ENCODE results near the gene NTRK3.

NTRK3 gene

DNA sequence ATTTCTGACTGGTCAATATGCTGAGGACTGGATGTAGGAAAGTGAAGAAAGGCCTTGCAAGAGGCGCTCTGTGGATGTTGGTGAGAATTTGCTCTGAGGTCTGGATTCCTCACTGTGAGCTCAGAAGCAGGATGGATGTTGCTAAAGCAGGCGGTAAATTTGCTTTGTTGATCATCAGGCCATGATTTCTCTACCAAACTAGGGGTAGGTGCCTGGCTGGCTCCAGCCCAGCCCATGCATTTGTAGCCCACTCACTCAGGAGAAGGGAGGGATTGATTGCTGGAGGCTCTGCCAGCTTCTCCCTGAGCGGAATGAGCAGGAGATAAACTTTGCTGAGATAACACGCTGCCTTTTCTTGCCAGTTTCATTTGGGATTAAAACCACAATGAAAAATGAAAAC, 44.3 kb upstream of the NTRK3 start:
- Histone ChIP-seq H3K27ac (ENCODE audit: low read depth, low read length) (no peak overlapping the region), H4K8ac (ENCODE audit: low read depth, low read length) (no peak overlapping the region), H4K12ac (ENCODE audit: low read depth, low read length) (no peak overlapping the region), H3K23ac (ENCODE audit: low read length) (no peak overlapping the region), H2BK5ac (ENCODE audit: low read depth, low read length, poor library complexity) (no peak overlapping the region), H3K79me1 (ENCODE audit: low read length) (no peaks in the 10 kb centered on the region), H2AFZ (ENCODE audit: insufficient read depth, low read length, poor library complexity) (no peak overlapping the region), H3K27me3 (ENCODE audit: insufficient read depth, low read length) (no peaks in the 10 kb centered on the region), H3K4me2 (ENCODE audit: low read length) (no peak overlapping the region), H2AK5ac (ENCODE audit: low read length) (no peak overlapping the region), H3K18ac (ENCODE audit: low read length) (no peak overlapping the region), H3K4me1 (ENCODE audit: control insufficient read depth in 1 of 2, insufficient read depth in 2 of 2, low read length in 2 of 2) (peaks cover 0 to 5% of the 10 kb centered on the region in 2 experiments), H2BK12ac (ENCODE audit: low read length) (no peak overlapping the region), H3K36me3 (ENCODE audit: control insufficient read depth in 1 of 2, insufficient read depth in 2 of 2, low read length in 2 of 2) (no peaks in the 10 kb centered on the region), H3K14ac (ENCODE audit: low read length) (no peak overlapping the region), H3K4ac (ENCODE audit: low read depth, low read length) (no peak overlapping the region), H4K91ac (ENCODE audit: low read depth, low read length) (no peak overlapping the region), H2BK120ac (ENCODE audit: insufficient read depth, low read length, poor library complexity) (no peak overlapping the region), H3K4me3 (ENCODE audit: low read depth, low read length) (no peak overlapping the region), H3K9me3 (ENCODE audit: insufficient read depth, low read depth, low read length) (peaks cover 2% of the 10 kb centered on the region), H3K79me2 (ENCODE audit: control insufficient read depth, insufficient read depth, low read length, poor library complexity) (no peaks in the 10 kb centered on the region), H3K9ac (ENCODE audit: low read length) (no peak overlapping the region)
- no CpG with 5 or more reads among the region's 4 CpGs for WGBS (ENCODE audit: extremely low coverage, insufficient coverage, insufficient read length)
- no peak for DNase-seq

DNA sequence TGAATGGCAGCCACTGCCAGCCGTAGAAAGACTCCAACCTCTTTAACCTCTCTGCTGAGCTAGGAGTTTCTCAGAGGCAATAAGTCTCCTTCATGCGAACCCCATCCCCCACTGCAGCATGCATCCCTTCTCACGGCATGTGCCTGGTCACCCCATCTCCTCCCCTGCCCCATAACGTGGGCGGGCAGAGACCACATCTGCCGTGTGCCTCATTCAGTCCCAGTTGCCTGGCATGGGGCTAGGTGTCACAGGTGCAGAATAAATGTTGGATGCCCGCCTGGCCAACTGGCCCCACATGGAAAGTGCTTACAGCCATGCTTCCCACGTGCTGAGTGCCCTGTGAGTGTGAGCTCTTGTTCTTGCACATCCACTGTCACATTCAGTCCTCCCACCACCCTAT, 43.5 kb upstream of the NTRK3 start:
- Histone ChIP-seq H3K27ac (ENCODE audit: low read depth, low read length) (no peak overlapping the region), H3K4ac (ENCODE audit: low read depth, low read length) (no peak overlapping the region), H4K12ac (ENCODE audit: low read depth, low read length) (no peak overlapping the region), H3K18ac (ENCODE audit: low read length) (no peak overlapping the region), H3K79me1 (ENCODE audit: low read length) (no peaks in the 10 kb centered on the region), H3K9ac (ENCODE audit: low read length) (no peak overlapping the region), H3K79me2 (ENCODE audit: control insufficient read depth, insufficient read depth, low read length, poor library complexity) (no peaks in the 10 kb centered on the region), H3K9me3 (ENCODE audit: insufficient read depth, low read depth, low read length) (peaks cover 2% of the 10 kb centered on the region), H3K27me3 (ENCODE audit: insufficient read depth, low read length) (no peaks in the 10 kb centered on the region), H2BK120ac (ENCODE audit: insufficient read depth, low read length, poor library complexity) (no peak overlapping the region), H2AK5ac (ENCODE audit: low read length) (no peak overlapping the region), H3K4me3 (ENCODE audit: low read depth, low read length) (no peak overlapping the region), H3K36me3 (ENCODE audit: control insufficient read depth in 1 of 2, insufficient read depth in 2 of 2, low read length in 2 of 2) (no peaks in the 10 kb centered on the region), H2BK12ac (ENCODE audit: low read length) (no peak overlapping the region), H4K91ac (ENCODE audit: low read depth, low read length) (no peak overlapping the region), H2BK5ac (ENCODE audit: low read depth, low read length, poor library complexity) (no peak overlapping the region), H3K14ac (ENCODE audit: low read length) (no peak overlapping the region), H3K4me1 (ENCODE audit: control insufficient read depth in 1 of 2, insufficient read depth in 2 of 2, low read length in 2 of 2) (peaks cover 0 to 5% of the 10 kb centered on the region in 2 experiments), H4K8ac (ENCODE audit: low read depth, low read length) (no peak overlapping the region), H3K4me2 (ENCODE audit: low read length) (no peak overlapping the region), H3K23ac (ENCODE audit: low read length) (no peak overlapping the region), H2AFZ (ENCODE audit: insufficient read depth, low read length, poor library complexity) (no peak overlapping the region)
- DNase-seq = no peak
- no CpG with 5 or more reads among the region's 8 CpGs for WGBS (ENCODE audit: extremely low coverage, insufficient coverage, insufficient read length)

DNA sequence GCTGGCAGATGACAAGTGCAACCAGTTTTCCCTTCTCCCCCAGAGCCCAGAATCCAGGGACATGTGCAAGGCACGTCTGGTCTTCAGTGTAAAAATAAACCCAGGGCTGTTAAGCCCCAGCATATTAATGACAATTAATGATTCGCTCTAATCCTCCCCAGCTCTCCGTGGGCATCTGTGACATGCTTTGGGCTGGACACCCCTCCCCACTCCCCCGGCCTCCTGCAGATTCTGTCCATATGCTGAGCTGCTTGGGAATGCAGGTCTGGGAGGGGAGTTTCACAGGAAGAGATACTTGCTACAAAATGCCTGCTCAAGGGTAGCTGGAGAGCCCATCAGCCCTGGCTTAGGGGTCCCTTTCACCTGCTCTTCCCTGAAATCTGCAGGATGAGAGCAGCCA, 43.0 kb upstream of the NTRK3 start:
- DNase-seq = no peak
- no peak overlapping the region for H3K23ac ChIP-seq (ENCODE audit: low read length)
- H3K4ac ChIP-seq (ENCODE audit: low read depth, low read length) = no peak overlapping the region
- no peak overlapping the region for H2AK5ac ChIP-seq (ENCODE audit: low read length)
- H3K79me2 ChIP-seq (ENCODE audit: control insufficient read depth, insufficient read depth, low read length, poor library complexity) = no peaks in the 10 kb centered on the region
- no peak overlapping the region for H3K4me2 ChIP-seq (ENCODE audit: low read length)
- no peak overlapping the region for H3K9ac ChIP-seq (ENCODE audit: low read length)
- H3K27me3 ChIP-seq (ENCODE audit: insufficient read depth, low read length) = no peaks in the 10 kb centered on the region
- H3K79me1 ChIP-seq (ENCODE audit: low read length) = no peaks in the 10 kb centered on the region
- H3K27ac ChIP-seq (ENCODE audit: low read depth, low read length) = no peak overlapping the region
- H2BK12ac ChIP-seq (ENCODE audit: low read length) = no peak overlapping the region
- H3K14ac ChIP-seq (ENCODE audit: low read length) = no peak overlapping the region
- H2BK5ac ChIP-seq (ENCODE audit: low read depth, low read length, poor library complexity) = no peak overlapping the region
- no CpG with 5 or more reads among the region's 4 CpGs for WGBS (ENCODE audit: extremely low coverage, insufficient coverage, insufficient read length)
- no peak overlapping the region for H4K12ac ChIP-seq (ENCODE audit: low read depth, low read length)
- peaks cover 2% of the 10 kb centered on the region for H3K9me3 ChIP-seq (ENCODE audit: insufficient read depth, low read depth, low read length)
- no peak overlapping the region for H4K91ac ChIP-seq (ENCODE audit: low read depth, low read length)
- H2AFZ ChIP-seq (ENCODE audit: insufficient read depth, low read length, poor library complexity) = no peak overlapping the region
- H3K18ac ChIP-seq (ENCODE audit: low read length) = no peak overlapping the region
- peaks cover 0 to 5% of the 10 kb centered on the region in 2 experiments for H3K4me1 ChIP-seq (ENCODE audit: control insufficient read depth in 1 of 2, insufficient read depth in 2 of 2, low read length in 2 of 2)
- H3K36me3 ChIP-seq (ENCODE audit: control insufficient read depth in 1 of 2, insufficient read depth in 2 of 2, low read length in 2 of 2) = no peaks in the 10 kb centered on the region
- no peak overlapping the region for H2BK120ac ChIP-seq (ENCODE audit: insufficient read depth, low read length, poor library complexity)
- H4K8ac ChIP-seq (ENCODE audit: low read depth, low read length) = no peak overlapping the region
- H3K4me3 ChIP-seq (ENCODE audit: low read depth, low read length) = no peak overlapping the region

DNA sequence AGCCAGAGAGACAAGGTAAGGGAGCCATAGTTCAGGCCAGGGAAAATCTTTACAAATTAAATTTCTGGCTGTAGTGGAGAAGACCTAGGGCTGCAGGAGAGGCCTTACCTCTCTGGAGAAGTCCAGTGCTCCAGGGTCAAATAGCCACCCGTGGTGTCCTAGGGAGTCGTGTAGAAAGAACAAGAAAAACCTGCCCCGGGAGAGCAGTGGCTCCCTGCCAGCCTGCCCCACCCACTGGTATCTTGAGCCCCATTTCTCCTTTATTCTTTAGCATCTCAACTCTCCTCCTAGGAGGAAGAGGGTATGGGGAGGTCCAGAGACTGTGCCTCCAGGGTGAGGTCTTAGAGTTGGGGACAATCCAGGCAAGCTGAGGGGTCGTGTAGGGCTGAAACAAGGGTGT, 32.1 kb upstream of the NTRK3 start:
- Histone ChIP-seq H2BK12ac (ENCODE audit: low read length) (no peak overlapping the region), H4K12ac (ENCODE audit: low read depth, low read length) (no peak overlapping the region), H3K79me2 (ENCODE audit: control insufficient read depth, insufficient read depth, low read length, poor library complexity) (no peaks in the 10 kb centered on the region), H3K36me3 (ENCODE audit: control insufficient read depth in 1 of 2, insufficient read depth in 2 of 2, low read length in 2 of 2) (no peaks in the 10 kb centered on the region), H3K4ac (ENCODE audit: low read depth, low read length) (no peak overlapping the region), H3K27me3 (ENCODE audit: insufficient read depth, low read length) (no peaks in the 10 kb centered on the region), H3K9me3 (ENCODE audit: insufficient read depth, low read depth, low read length) (peaks cover 1% of the 10 kb centered on the region), H4K91ac (ENCODE audit: low read depth, low read length) (no peak overlapping the region), H2AFZ (ENCODE audit: insufficient read depth, low read length, poor library complexity) (no peak overlapping the region), H3K18ac (ENCODE audit: low read length) (no peak overlapping the region), H3K14ac (ENCODE audit: low read length) (no peak overlapping the region), H2AK5ac (ENCODE audit: low read length) (no peak overlapping the region), H3K9ac (ENCODE audit: low read length) (no peak overlapping the region), H4K8ac (ENCODE audit: low read depth, low read length) (no peak overlapping the region), H3K4me2 (ENCODE audit: low read length) (no peak overlapping the region), H3K4me3 (ENCODE audit: low read depth, low read length) (no peak overlapping the region), H3K79me1 (ENCODE audit: low read length) (no peaks in the 10 kb centered on the region), H3K27ac (ENCODE audit: low read depth, low read length) (no peak overlapping the region), H3K23ac (ENCODE audit: low read length) (no peak overlapping the region), H2BK120ac (ENCODE audit: insufficient read depth, low read length, poor library complexity) (no peak overlapping the region), H2BK5ac (ENCODE audit: low read depth, low read length, poor library complexity) (no peak overlapping the region), H3K4me1 (ENCODE audit: control insufficient read depth in 1 of 2, insufficient read depth in 2 of 2, low read length in 2 of 2) (peaks cover 8 to 10% of the 10 kb centered on the region in 2 experiments)
- no CpG with 5 or more reads among the region's 4 CpGs for WGBS (ENCODE audit: extremely low coverage, insufficient coverage, insufficient read length)
- DNase-seq = no peak

Data from trophoblast cell (in vitro differentiated cells and primary cell).